ENCODE measurements around the gene CDCA7.
"Not testable (repeated sequence)": the region's sequence is repeated elsewhere in the genome, so short reads cannot be mapped to it uniquely, and the experiment has no call there.

CDCA7 gene

GRCh38 chr2:173354582-173355131, at the start of gene CDCA7:
TSS of gene CDCA7 (plus strand) at chr2:173354872. CDS start at chr2:173354964, 92 bp downstream.
- DNase-seq = no peak

- no peak for DNase-seq
These were observed 49.4 kb upstream of the CDCA7 start for GRCh38 chr2:173305303-173305702.

- DNase-seq = no peak
These were observed 47.4 kb upstream of the CDCA7 start for GRCh38 chr2:173307293-173307692.

GRCh38 chr2:173309370-173309769, 45.3 kb upstream of the CDCA7 start:
- DNase-seq = not testable (repeated sequence)

GRCh38 chr2:173311844-173312606, 42.6 kb upstream of the CDCA7 start:
- no peak for DNase-seq

GRCh38 chr2:173323371-173323770, 31.3 kb upstream of the CDCA7 start:
- no peak for DNase-seq

- no peak for DNase-seq
These were observed 27.9 kb upstream of the CDCA7 start for GRCh38 chr2:173326806-173327205.

- DNase-seq = no peak
These were observed 27.3 kb upstream of the CDCA7 start for GRCh38 chr2:173327421-173327820.

- not testable (repeated sequence) for DNase-seq
These were observed 21.7 kb upstream of the CDCA7 start for GRCh38 chr2:173333003-173333402.

GRCh38 chr2:173339807-173340206, 14.9 kb upstream of the CDCA7 start:
- DNase-seq = no peak

- DNase-seq = no peak
These were observed 10.8 kb upstream of the CDCA7 start for GRCh38 chr2:173343921-173344320.

- no peak for DNase-seq
These were observed 8.6 kb upstream of the CDCA7 start for GRCh38 chr2:173346035-173346434.

GRCh38 chr2:173347305-173348168, 7.1 kb upstream of the CDCA7 start:
- DNase-seq = peak; percentile 97

GRCh38 chr2:173349287-173349686, 5.4 kb upstream of the CDCA7 start:
- no peak for DNase-seq

- DNase-seq = no peak
These were observed 4.3 kb upstream of the CDCA7 start for GRCh38 chr2:173350383-173350782.

GRCh38 chr2:173351879-173352278, 2.8 kb upstream of the CDCA7 start:
- DNase-seq = no peak

GRCh38 chr2:173353556-173353955, 1.1 kb upstream of the CDCA7 start:
- no peak for DNase-seq

- no peak for DNase-seq
These were observed 545 bp upstream of the CDCA7 start for GRCh38 chr2:173354073-173354581.

GRCh38 chr2:173355132-173355865, 627 bp downstream of the CDCA7 start:
- no peak for DNase-seq

- no peak for DNase-seq
These were observed 1.3 kb downstream of the CDCA7 start for GRCh38 chr2:173355866-173356508.

GRCh38 chr2:173357346-173357745, 2.7 kb downstream of the CDCA7 start:
- no peak for DNase-seq

- DNase-seq = no peak
These were observed 3.9 kb downstream of the CDCA7 start for GRCh38 chr2:173358616-173359015.
